ENCODE measurements around the gene CBX4.

The CBX4 gene

GRCh38 chr17:79800325-79801155, 38.7 kb downstream of the CBX4 start (continued):
- no peak for TF ChIP-seq ZNF549 (tag by site-specific recombination; IDR thresholded peaks at IDR 0.05)
- no peak for TF ChIP-seq ZNF580 (tag by site-specific recombination; IDR thresholded peaks at IDR 0.05)
- no peak for TF ChIP-seq ZNF521 (tag by site-specific recombination; IDR thresholded peaks at IDR 0.05)
- no peak for TF ChIP-seq ZNF792 (tag by site-specific recombination; IDR thresholded peaks at IDR 0.05)
- peak; percentile 80; the same call in 1 of the 2 replicates for TF ChIP-seq ZNF561 (tag by site-specific recombination; IDR thresholded peaks at IDR 0.05; ENCODE audit: borderline replicate concordance)
- TF ChIP-seq ZEB2 (tag by site-specific recombination; IDR thresholded peaks at IDR 0.05) = no peak; the same call in 1 of the 2 replicates
- no peak for TF ChIP-seq ZNF148 (tag by site-specific recombination; IDR thresholded peaks at IDR 0.05; ENCODE audit: borderline replicate concordance)
- TF ChIP-seq HOXD13 (CRISPR knock-in tag; IDR thresholded peaks at IDR 0.05; ENCODE audit: borderline replicate concordance) = no peak; the same call in 1 of the 2 replicates
- peak; percentile 95 for TF ChIP-seq ZFHX2 (tag by site-specific recombination; conservative IDR thresholded peaks at IDR 0.05)
- TF ChIP-seq GLI2 (tag by site-specific recombination; IDR thresholded peaks at IDR 0.05; ENCODE audit: borderline replicate concordance, low read depth) = no peak
- TF ChIP-seq ZNF623 (tag by site-specific recombination; IDR thresholded peaks at IDR 0.05) = no peak
- TF ChIP-seq ZNF621 (tag by site-specific recombination; IDR thresholded peaks at IDR 0.05) = no peak
- no peak for TF ChIP-seq ATF2 (tag by site-specific recombination; IDR thresholded peaks at IDR 0.05; ENCODE audit: low read depth)
- TF ChIP-seq ZSCAN16 (tag by site-specific recombination; IDR thresholded peaks at IDR 0.05) = no peak
- no peak for TF ChIP-seq ZNF133 (tag by site-specific recombination; IDR thresholded peaks at IDR 0.05)
- TF ChIP-seq ZNF645 (tag by site-specific recombination; IDR thresholded peaks at IDR 0.05) = no peak
- no peak for TF ChIP-seq ZNF560 (tag by site-specific recombination; IDR thresholded peaks at IDR 0.05; ENCODE audit: borderline replicate concordance)
- peak; percentile 22 for TF ChIP-seq ZBTB10 (tag by site-specific recombination; IDR thresholded peaks at IDR 0.05)
- TF ChIP-seq BCL6B (tag by site-specific recombination; IDR thresholded peaks at IDR 0.05) = no peak
- TF ChIP-seq ZNF423 (tag by site-specific recombination; IDR thresholded peaks at IDR 0.05) = no peak
- peak; percentile 34; the same call in 1 of the 2 replicates for TF ChIP-seq ZXDB (tag by site-specific recombination; IDR thresholded peaks at IDR 0.05)
- TF ChIP-seq ZNF596 (tag by site-specific recombination; IDR thresholded peaks at IDR 0.05) = no peak
- peak; percentile 18; the same call in 1 of the 2 replicates for TF ChIP-seq ZNF2 (tag by site-specific recombination; IDR thresholded peaks at IDR 0.05)
- no peak for TF ChIP-seq HIC1 (tag by site-specific recombination; IDR thresholded peaks at IDR 0.05)
- no peak for TF ChIP-seq GFI1B (tag by site-specific recombination; IDR thresholded peaks at IDR 0.05)
- TF ChIP-seq ZNF704 (tag by site-specific recombination; IDR thresholded peaks at IDR 0.05) = no peak
